MCF 10A (cell line): ENCODE measurements around the gene ZNF37A. TPM values are rescaled to one million over a fixed set of nuclear protein-coding genes. Genes with fewer than 3 reads are reported as not detected.
A peak's percentile ranks its signal among the peaks of the same experiment; 100 is the strongest.
"Not testable (repeated sequence)": the region's sequence is repeated elsewhere in the genome, so short reads cannot be mapped to it uniquely, and the experiment has no call there.

ENCODE experiments used
- BruUV-seq: library from RNA; stranded (reverse); fragments of 400-500 nt; replicated peaks from 2 replicates; lab custom pipeline; 2021; lab: Mats Ljungman, UMichigan
- CTCF ChIA-PET: fragments of 300-600 bp; sonication (Branson Sonifier 250); formaldehyde crosslinking; extraction: SDS; loops from one replicate; lab custom pipeline; 2021; ENCODE audit warnings: antibody characterized with exemption, inconsistent platforms; lab: Yijun Ruan, JAX
- POLR2A ChIA-PET: fragments of 300-600, 350-650 bp; sonication (Branson Sonifier 250); formaldehyde crosslinking; extraction: SDS; loops from one replicate; lab custom pipeline; 2020; ENCODE audit warnings: antibody characterized with exemption, inconsistent platforms; lab: Yijun Ruan, JAX
- DNase-seq: peaks from one replicate; pipeline ENCODE4 v3.0.0-alpha.2; 2018; ENCODE audit not compliant: unreplicated experiment
- H3K27ac Mint-ChIP-seq: one replicate; pipeline ENCODE4 v1.8.0; 2022; ENCODE audit warnings: mild to moderate bottlenecking, low read depth, mixed read lengths; ENCODE audit not compliant: unreplicated experiment
- H3K27me3 Mint-ChIP-seq: one replicate; pipeline ENCODE4 v1.8.0; 2022; ENCODE audit warnings: mixed read lengths; ENCODE audit not compliant: insufficient read depth, unreplicated experiment
- H3K36me3 Mint-ChIP-seq: one replicate; pipeline ENCODE4 v1.8.0; 2022; ENCODE audit warnings: mild to moderate bottlenecking, moderate library complexity, mixed read lengths; ENCODE audit not compliant: insufficient read depth, unreplicated experiment
- H3K4me1 Mint-ChIP-seq: one replicate; pipeline ENCODE4 v1.8.0; 2022; ENCODE audit warnings: mixed read lengths; ENCODE audit not compliant: insufficient read depth, unreplicated experiment
- H3K4me3 Mint-ChIP-seq: one replicate; pipeline ENCODE4 v1.8.0; 2022; ENCODE audit warnings: mild to moderate bottlenecking, moderate library complexity, mixed read lengths; ENCODE audit not compliant: unreplicated experiment
- H3K9me3 Mint-ChIP-seq: one replicate; pipeline ENCODE4 v1.8.0; 2022; ENCODE audit warnings: mixed read lengths; ENCODE audit not compliant: unreplicated experiment
- CTCF ChIP-seq: fragments of 200-600 bp; IDR thresholded peaks from one replicate; pipeline ENCODE4 v1.8.0; 2022; ENCODE audit warnings: antibody characterized with exemption, mild to moderate bottlenecking; ENCODE audit not compliant: unreplicated experiment
- intact Hi-C: fragments of 100-400 bp; cut with micrococcal nuclease; formaldehyde crosslinking; loops from 2 replicates; pipeline ENCODE4 v1.14.1; 2022
- total RNA-seq: library from RNA; stranded (reverse); gene quantifications from 2 replicates; pipeline ENCODE4 v1.2.3, GENCODE V29; 2022

ZNF37A gene
- total RNA-seq, 1 experiment from 2014 or later = 52.3 TPM

GRCh38 chr10:38050212-38050611, 43.9 kb upstream of the ZNF37A start:
- TF ChIP-seq CTCF = no peak
- H3K9me3 Mint-ChIP-seq = peaks cover 25% of the 10 kb centered on the region
- POLR2A ChIA-PET = interaction anchor here (1.2 kb wide), 1 partner anchor 40 kb away, joined by 5 read pairs; the partner anchor contains the start of gene ZNF33A
- peaks cover 56% of the 10 kb centered on the region for H3K36me3 Mint-ChIP-seq
- no peak overlapping the region for H3K27ac Mint-ChIP-seq
- CTCF ChIA-PET = interaction anchor here (0.6 kb wide), 1 partner anchor 201 kb away, joined by 3 read pairs; no protein-coding TSS in a partner anchor
- no TSS peak for BruUV-seq
- no peaks in the 10 kb centered on the region for H3K27me3 Mint-ChIP-seq
- DNase-seq = no peak
- intact Hi-C loops = loop anchor here (5.0 kb wide), 1 partner anchor 38 kb away; the partner anchor contains the start of gene ZNF33A
- no peak overlapping the region for H3K4me3 Mint-ChIP-seq
- H3K4me1 Mint-ChIP-seq = peaks cover 14% of the 10 kb centered on the region

- H3K27ac Mint-ChIP-seq = peak overlapping the region; percentile 69
- ChIA-PET POLR2A (interaction anchor here (0.7 to 1.7 kb wide), 2 partner anchors 17 to 197 kb away, joined by 4 to 6 read pairs; partner anchors contain the start of gene ZNF248), CTCF (interaction anchor here (0.7 to 1.2 kb wide), 2 partner anchors 77 to 159 kb away, joined by 3 read pairs; no protein-coding TSS in a partner anchor)
- intact Hi-C loops = loop anchor here (2.0 to 5.0 kb wide), 2 partner anchors 42 to 78 kb away; partner anchors contain the start of genes ZNF25 and ZNF33A
- peak; percentile 53 for DNase-seq
- H3K9me3 Mint-ChIP-seq = peaks cover 21% of the 10 kb centered on the region
- BruUV-seq = no TSS peak
- peaks cover 14% of the 10 kb centered on the region for H3K4me1 Mint-ChIP-seq
- no peak for TF ChIP-seq CTCF
- peak overlapping the region; percentile 26 for H3K4me3 Mint-ChIP-seq
- H3K27me3 Mint-ChIP-seq = no peaks in the 10 kb centered on the region
- peaks cover 69% of the 10 kb centered on the region for H3K36me3 Mint-ChIP-seq
Observed at GRCh38 chr10:38054361-38054797, 39.8 kb upstream of the ZNF37A start.

- CTCF ChIA-PET = interaction anchor here (0.5 kb wide), 1 partner anchor 545 kb away, joined by 3 read pairs; no protein-coding TSS in a partner anchor
- H3K4me3 Mint-ChIP-seq, BruUV-seq, DNase-seq, H3K27me3 Mint-ChIP-seq, POLR2A ChIA-PET: not testable (repeated sequence)
- Mint-ChIP-seq H3K9me3 (peaks cover 21% of the 10 kb centered on the region), H3K36me3 (peaks cover 70% of the 10 kb centered on the region), H3K4me1 (peaks cover 14% of the 10 kb centered on the region), H3K27ac (peak overlapping the region; percentile 69)
- intact Hi-C loops = loop anchor here (2.0 kb wide), 1 partner anchor 79 kb away; the partner anchor contains the start of gene ZNF25
Observed at GRCh38 chr10:38055274-38055894, 38.8 kb upstream of the ZNF37A start.

GRCh38 chr10:38069663-38070062, 24.5 kb upstream of the ZNF37A start:
- Mint-ChIP-seq H3K27ac (peak overlapping the region; percentile 2), H3K4me3 (peak overlapping the region; percentile 49)
- H3K27me3 Mint-ChIP-seq, H3K4me1 Mint-ChIP-seq, CTCF ChIA-PET, H3K36me3 Mint-ChIP-seq, intact Hi-C loops, POLR2A ChIA-PET, H3K9me3 Mint-ChIP-seq, BruUV-seq: not testable (repeated sequence)
- DNase-seq = peak; percentile 33

GRCh38 chr10:38070501-38070900, 23.6 kb upstream of the ZNF37A start:
- Mint-ChIP-seq H3K4me3 (no peak overlapping the region), H3K9me3 (no peaks in the 10 kb centered on the region), H3K4me1 (peaks cover 7% of the 10 kb centered on the region), H3K36me3 (peaks cover 4% of the 10 kb centered on the region), H3K27ac (no peak overlapping the region), H3K27me3 (no peaks in the 10 kb centered on the region)
- TF ChIP-seq CTCF = no peak
- CTCF ChIA-PET = no interaction called here
- POLR2A ChIA-PET = interaction anchor here (0.9 kb wide), 1 partner anchor 13 kb away, joined by 4 read pairs; no protein-coding TSS in a partner anchor
- intact Hi-C loops = no loop called here
- no TSS peak for BruUV-seq
- DNase-seq = no peak
